Measurements from ENCODE around the gene SMCO3.
A peak's percentile ranks its signal among the peaks of the same experiment; 100 is the strongest.

SMCO3 gene

DNA sequence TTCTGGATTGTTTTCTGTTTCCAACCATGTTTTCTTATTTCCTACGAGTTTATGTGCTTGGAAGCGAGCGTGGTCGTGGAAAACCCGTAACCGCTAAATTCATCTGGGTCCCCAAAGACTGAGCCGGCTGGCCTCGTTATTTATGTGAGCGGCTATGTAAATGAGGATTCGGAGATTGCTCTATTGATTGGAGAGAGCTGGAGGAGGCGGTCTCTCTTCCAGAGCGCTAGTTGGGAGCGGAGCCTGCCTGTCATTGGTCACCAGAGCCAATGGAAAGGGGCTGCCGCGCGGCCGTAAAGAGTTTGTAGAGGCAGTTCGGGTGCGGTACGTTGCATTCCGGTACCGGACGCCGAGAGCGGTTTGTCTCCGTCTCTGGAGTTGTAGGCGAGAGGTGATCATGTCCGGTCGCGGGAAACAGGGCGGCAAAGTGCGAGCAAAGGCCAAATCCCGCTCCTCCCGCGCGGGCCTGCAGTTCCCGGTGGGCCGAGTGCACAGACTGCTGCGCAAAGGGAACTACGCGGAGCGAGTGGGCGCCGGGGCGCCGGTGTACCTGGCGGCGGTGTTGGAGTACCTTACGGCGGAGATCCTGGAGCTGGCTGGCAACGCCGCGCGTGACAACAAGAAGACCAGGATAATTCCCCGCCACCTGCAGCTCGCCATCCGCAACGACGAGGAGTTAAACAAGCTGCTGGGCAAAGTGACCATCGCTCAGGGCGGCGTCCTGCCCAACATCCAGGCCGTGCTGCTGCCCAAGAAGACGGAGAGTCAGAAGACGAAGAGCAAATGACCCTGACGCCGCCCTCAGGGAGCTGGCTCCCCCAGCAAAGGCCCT lies 39.7 kb downstream of the SMCO3 start:
- DNase-seq (ENCODE audit: low read depth): peak; percentile 97
- Histone ChIP-seq H3K9ac (ENCODE audit: low read length) (peak overlapping the region; percentile 99), H3K9me3 (ENCODE audit: control insufficient read depth, low read length) (no peaks in the 10 kb centered on the region), H3K27me3 (replicated peaks; ENCODE audit: control insufficient read depth, insufficient read depth, low read length) (no peaks in the 10 kb centered on the region), H3K4me3 (ENCODE audit: low read length) (peak overlapping the region; percentile 98), H3K4me1 (ENCODE audit: control insufficient read depth, insufficient read depth, low read length) (peaks cover 34% of the 10 kb centered on the region), H3K36me3 (ENCODE audit: control insufficient read depth, insufficient read depth, low read length, severe bottlenecking) (no peaks in the 10 kb centered on the region)

DNA sequence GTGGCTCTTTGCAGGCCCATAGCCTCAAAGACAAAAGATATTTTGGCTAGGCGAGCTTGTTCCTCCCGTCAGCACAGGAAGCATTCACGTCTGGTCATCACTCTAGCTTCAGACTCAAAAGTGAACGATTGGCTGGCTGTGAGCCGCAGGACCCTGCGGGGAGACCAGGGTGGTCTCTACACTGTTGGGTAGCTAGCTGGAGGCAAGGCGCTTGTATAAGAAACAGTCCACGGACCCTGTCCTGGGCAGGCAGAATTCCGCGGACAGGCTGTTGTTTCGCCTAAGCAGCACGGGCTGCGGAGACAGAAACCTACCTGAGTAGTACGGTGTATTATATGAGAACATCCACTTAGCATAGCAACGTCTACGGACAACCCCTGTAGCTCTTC lies 40.3 kb downstream of the SMCO3 start:
- H3K4me3 ChIP-seq (ENCODE audit: low read length): peak overlapping the region; percentile 98
- H3K4me1 ChIP-seq (ENCODE audit: control insufficient read depth, insufficient read depth, low read length): peaks cover 34% of the 10 kb centered on the region
- H3K36me3 ChIP-seq (ENCODE audit: control insufficient read depth, insufficient read depth, low read length, severe bottlenecking): no peaks in the 10 kb centered on the region
- DNase-seq (ENCODE audit: low read depth): no peak
- H3K9ac ChIP-seq (ENCODE audit: low read length): peak overlapping the region; percentile 44
- H3K27me3 ChIP-seq (replicated peaks; ENCODE audit: control insufficient read depth, insufficient read depth, low read length): no peaks in the 10 kb centered on the region
- no peaks in the 10 kb centered on the region for H3K9me3 ChIP-seq (ENCODE audit: control insufficient read depth, low read length)

- peak overlapping the region; percentile 98 for H3K4me3 ChIP-seq (ENCODE audit: low read length)
- no peaks in the 10 kb centered on the region for H3K9me3 ChIP-seq (ENCODE audit: control insufficient read depth, low read length)
- no peaks in the 10 kb centered on the region for H3K36me3 ChIP-seq (ENCODE audit: control insufficient read depth, insufficient read depth, low read length, severe bottlenecking)
- peaks cover 40% of the 10 kb centered on the region for H3K4me1 ChIP-seq (ENCODE audit: control insufficient read depth, insufficient read depth, low read length)
- no peak overlapping the region for H3K9ac ChIP-seq (ENCODE audit: low read length)
- DNase-seq (ENCODE audit: low read depth): no peak
- no peaks in the 10 kb centered on the region for H3K27me3 ChIP-seq (replicated peaks; ENCODE audit: control insufficient read depth, insufficient read depth, low read length)
Observed at GRCh38 chr12:14772946-14773345, 41.0 kb downstream of the SMCO3 start.

GRCh38 chr12:14771651-14772137 lies 42.3 kb downstream of the SMCO3 start:
- Histone ChIP-seq H3K4me1 (ENCODE audit: control insufficient read depth, insufficient read depth, low read length) (peaks cover 36% of the 10 kb centered on the region), H3K4me3 (ENCODE audit: low read length) (peak overlapping the region; percentile 21), H3K27me3 (replicated peaks; ENCODE audit: control insufficient read depth, insufficient read depth, low read length) (no peaks in the 10 kb centered on the region), H3K9ac (ENCODE audit: low read length) (peak overlapping the region; percentile 38), H3K36me3 (ENCODE audit: control insufficient read depth, insufficient read depth, low read length, severe bottlenecking) (peaks cover 6% of the 10 kb centered on the region), H3K9me3 (ENCODE audit: control insufficient read depth, low read length) (no peaks in the 10 kb centered on the region)
- no peak for DNase-seq (ENCODE audit: low read depth)

- peak overlapping the region; percentile 96 for H3K4me3 ChIP-seq (ENCODE audit: low read length)
- H3K9ac ChIP-seq (ENCODE audit: low read length): peak overlapping the region; percentile 91
- no peaks in the 10 kb centered on the region for H3K27me3 ChIP-seq (replicated peaks; ENCODE audit: control insufficient read depth, insufficient read depth, low read length)
- H3K36me3 ChIP-seq (ENCODE audit: control insufficient read depth, insufficient read depth, low read length, severe bottlenecking): peaks cover 6% of the 10 kb centered on the region
- peak; percentile 95 for DNase-seq (ENCODE audit: low read depth)
- no peaks in the 10 kb centered on the region for H3K9me3 ChIP-seq (ENCODE audit: control insufficient read depth, low read length)
- H3K4me1 ChIP-seq (ENCODE audit: control insufficient read depth, insufficient read depth, low read length): peaks cover 26% of the 10 kb centered on the region
Observed at GRCh38 chr12:14770496-14771461, 43.2 kb downstream of the SMCO3 start.

DNA sequence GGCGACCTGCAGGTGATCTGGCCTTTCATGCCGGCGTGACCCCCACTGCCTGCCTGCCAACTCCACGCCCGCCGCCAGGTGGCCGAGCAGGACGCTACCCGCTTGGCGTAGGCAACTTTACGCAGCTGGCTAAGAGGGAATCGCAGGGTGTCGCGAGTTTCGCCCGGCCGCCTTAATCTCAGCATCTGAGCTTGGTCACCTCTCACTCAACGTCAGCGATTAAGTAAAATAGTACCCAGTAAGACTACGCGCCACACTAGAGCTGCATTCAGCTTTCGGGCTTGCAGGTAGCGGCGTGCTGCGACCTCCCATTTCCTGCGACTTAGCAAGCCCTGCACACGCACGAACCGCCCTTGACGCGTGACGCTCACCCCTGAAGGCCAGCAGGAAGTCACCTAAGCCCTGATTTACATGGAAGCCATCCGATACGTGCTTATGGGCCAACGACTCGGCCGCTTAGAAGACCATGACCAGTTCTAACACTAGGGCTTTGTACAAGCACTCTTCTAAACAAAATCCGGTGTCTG lies 44.0 kb downstream of the SMCO3 start:
- DNase-seq (ENCODE audit: low read depth): peak; percentile 87
- Histone ChIP-seq H3K36me3 (ENCODE audit: control insufficient read depth, insufficient read depth, low read length, severe bottlenecking) (peaks cover 6% of the 10 kb centered on the region), H3K9ac (ENCODE audit: low read length) (peak overlapping the region; percentile 91), H3K4me1 (ENCODE audit: control insufficient read depth, insufficient read depth, low read length) (peaks cover 25% of the 10 kb centered on the region), H3K27me3 (replicated peaks; ENCODE audit: control insufficient read depth, insufficient read depth, low read length) (no peaks in the 10 kb centered on the region), H3K4me3 (ENCODE audit: low read length) (peak overlapping the region; percentile 96), H3K9me3 (ENCODE audit: control insufficient read depth, low read length) (no peaks in the 10 kb centered on the region)

DNA sequence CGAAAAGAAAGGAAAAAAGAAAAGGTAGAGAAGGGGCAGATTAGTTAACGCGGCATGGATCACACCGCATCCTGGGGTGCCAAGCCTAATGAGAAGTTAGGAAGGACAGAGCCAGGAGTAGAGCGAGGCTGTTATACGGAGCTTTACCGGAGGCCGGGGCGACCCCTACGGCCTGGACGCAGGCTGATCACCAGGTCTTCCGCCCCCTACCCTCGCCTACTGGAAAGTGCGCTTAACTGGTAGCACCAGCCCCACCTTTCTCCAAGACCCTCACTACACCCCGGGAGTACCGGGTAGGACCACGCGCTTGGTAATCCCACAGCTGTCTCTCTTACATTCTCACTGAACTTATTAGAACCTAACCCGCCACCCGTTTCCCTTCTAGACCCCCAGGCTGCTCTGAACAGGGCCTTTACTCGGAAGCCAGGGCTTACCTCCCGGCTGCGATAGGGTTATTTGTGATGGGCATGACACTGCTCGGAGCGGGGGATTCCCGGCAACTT lies 44.5 kb downstream of the SMCO3 start:
- Histone ChIP-seq H3K36me3 (ENCODE audit: control insufficient read depth, insufficient read depth, low read length, severe bottlenecking) (peaks cover 6% of the 10 kb centered on the region), H3K9ac (ENCODE audit: low read length) (peak overlapping the region; percentile 91), H3K4me1 (ENCODE audit: control insufficient read depth, insufficient read depth, low read length) (peaks cover 25% of the 10 kb centered on the region), H3K27me3 (replicated peaks; ENCODE audit: control insufficient read depth, insufficient read depth, low read length) (no peaks in the 10 kb centered on the region), H3K4me3 (ENCODE audit: low read length) (peak overlapping the region; percentile 96), H3K9me3 (ENCODE audit: control insufficient read depth, low read length) (no peaks in the 10 kb centered on the region)
- DNase-seq (ENCODE audit: low read depth): peak; percentile 46

- Histone ChIP-seq H3K27me3 (replicated peaks; ENCODE audit: control insufficient read depth, insufficient read depth, low read length) (no peaks in the 10 kb centered on the region), H3K9me3 (ENCODE audit: control insufficient read depth, low read length) (no peaks in the 10 kb centered on the region), H3K4me3 (ENCODE audit: low read length) (peak overlapping the region; percentile 96), H3K36me3 (ENCODE audit: control insufficient read depth, insufficient read depth, low read length, severe bottlenecking) (peaks cover 6% of the 10 kb centered on the region), H3K4me1 (ENCODE audit: control insufficient read depth, insufficient read depth, low read length) (peaks cover 25% of the 10 kb centered on the region), H3K9ac (ENCODE audit: low read length) (peak overlapping the region; percentile 91)
- peak; percentile 34 for DNase-seq (ENCODE audit: low read depth)
Observed at GRCh38 chr12:14768823-14769405, 45.1 kb downstream of the SMCO3 start.

DNA sequence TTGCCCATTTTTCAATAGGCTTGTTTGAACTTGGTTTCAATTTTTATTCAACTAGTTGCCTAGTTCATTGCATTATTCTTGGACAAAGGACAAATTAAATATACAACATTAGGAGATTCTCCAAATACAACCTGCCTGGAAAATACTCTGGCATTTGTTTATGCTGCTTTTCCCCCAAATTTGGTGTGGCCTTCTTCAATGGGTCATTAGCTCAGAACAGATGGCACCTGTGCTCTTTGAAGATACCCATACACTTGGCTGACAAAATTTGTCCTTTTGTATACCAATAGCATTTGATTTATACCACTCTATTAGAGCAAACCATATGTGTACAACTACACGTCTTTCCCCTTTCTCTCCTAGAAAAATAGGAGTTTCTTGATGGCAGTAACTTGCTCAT lies 46.4 kb downstream of the SMCO3 start:
- H3K9me3 ChIP-seq (ENCODE audit: control insufficient read depth, low read length): no peaks in the 10 kb centered on the region
- no peak overlapping the region for H3K9ac ChIP-seq (ENCODE audit: low read length)
- DNase-seq (ENCODE audit: low read depth): no peak
- peaks cover 19% of the 10 kb centered on the region for H3K4me1 ChIP-seq (ENCODE audit: control insufficient read depth, insufficient read depth, low read length)
- H3K4me3 ChIP-seq (ENCODE audit: low read length): peak overlapping the region; percentile 96
- no peaks in the 10 kb centered on the region for H3K27me3 ChIP-seq (replicated peaks; ENCODE audit: control insufficient read depth, insufficient read depth, low read length)
- H3K36me3 ChIP-seq (ENCODE audit: control insufficient read depth, insufficient read depth, low read length, severe bottlenecking): peaks cover 6% of the 10 kb centered on the region

DNA sequence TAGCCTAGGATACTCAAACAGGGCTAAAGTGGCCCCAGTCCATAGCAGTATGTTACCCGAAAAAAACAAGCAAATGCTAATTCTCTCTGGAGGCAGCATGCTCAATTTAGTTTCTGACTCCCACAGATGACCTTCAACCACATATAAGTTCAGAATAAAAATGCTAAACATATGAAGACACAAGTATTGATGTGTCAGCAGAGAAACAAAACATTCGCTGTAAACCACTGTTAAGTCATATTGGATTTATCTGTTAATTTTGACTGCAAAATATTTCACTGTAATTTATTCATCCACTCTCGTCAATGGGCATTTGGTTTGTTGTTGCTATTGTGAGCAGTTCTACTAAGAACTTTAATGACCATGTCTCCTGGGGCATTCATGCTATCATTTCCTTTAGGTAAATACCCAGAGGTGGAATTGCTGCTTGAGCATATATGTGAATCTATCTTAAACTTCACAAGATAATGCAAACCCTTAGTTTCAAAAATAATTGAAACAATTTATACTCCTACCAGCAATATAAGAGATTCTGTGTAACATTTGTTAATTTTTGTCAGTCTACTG lies 47.2 kb downstream of the SMCO3 start:
- H3K4me1 ChIP-seq (ENCODE audit: control insufficient read depth, insufficient read depth, low read length): peaks cover 16% of the 10 kb centered on the region
- peaks cover 6% of the 10 kb centered on the region for H3K36me3 ChIP-seq (ENCODE audit: control insufficient read depth, insufficient read depth, low read length, severe bottlenecking)
- no peaks in the 10 kb centered on the region for H3K9me3 ChIP-seq (ENCODE audit: control insufficient read depth, low read length)
- H3K9ac ChIP-seq (ENCODE audit: low read length): no peak overlapping the region
- DNase-seq (ENCODE audit: low read depth): no peak
- H3K27me3 ChIP-seq (replicated peaks; ENCODE audit: control insufficient read depth, insufficient read depth, low read length): no peaks in the 10 kb centered on the region
- H3K4me3 ChIP-seq (ENCODE audit: low read length): no peak overlapping the region

Measured in adipocyte (in vitro differentiated cells).